Stomach (tissue), 9 donors: ENCODE data around the gene AADACL4. TPM values are rescaled to one million over a fixed set of nuclear protein-coding genes. Genes with fewer than 3 reads are reported as not detected.

Source experiments
- DNase-seq, 2 donors: peaks; one replicate each; pipeline versions ENCODE4 v3.0.0 to v3.0.0-alpha.2; 2013 to 2019
- H3K27ac ChIP-seq, 5 donors: fragments of 200-600 bp in 4 of 5; sonication (generic) in 4 of 5; one replicate each; pipeline ENCODE4 v1.5.1; 2013 to 2019; ENCODE audit warnings: mild to moderate bottlenecking in 1 of 5, moderate library complexity in 1 of 5
- H3K27me3 ChIP-seq, 3 donors: fragments of 200-600 bp; sonication (generic); one replicate each; pipeline ENCODE4 v1.5.1; 2017 to 2019; ENCODE audit warnings: mixed run types in 1 of 3
- H3K36me3 ChIP-seq, 4 donors: fragments of 200-600 bp; sonication (generic); 1 replicate in 3 of 4; 2 replicates in 1 of 4; pipeline ENCODE4 v1.5.1; 2016 to 2019
- H3K4me1 ChIP-seq, 4 donors: fragments of 200-600 bp; sonication (generic); one replicate each; pipeline ENCODE4 v1.5.1; 2016 to 2019
- H3K4me3 ChIP-seq, 4 donors: fragments of 200-600 bp; sonication (generic) in 3 of 4; one replicate each; pipeline ENCODE4 v1.5.1; 2016 to 2019; ENCODE audit warnings: mild to moderate bottlenecking in 1 of 4
- H3K9me3 ChIP-seq, 4 donors: fragments of 200-600 bp; sonication (generic); one replicate each; pipeline ENCODE4 v1.5.1; 2016 to 2019
- EP300 ChIP-seq: sonication (generic); formaldehyde crosslinking; IDR thresholded peaks from one replicate; pipeline ENCODE4 v1.6.1; 2017; ENCODE audit warnings: antibody characterized with exemption
- POLR2A ChIP-seq, 4 donors: fragments of 450-650 bp; IDR thresholded peaks; one replicate each; pipeline ENCODE4 v1.6.1; 2016; ENCODE audit warnings: antibody characterized with exemption in 4 of 4, control low read depth in 2 of 4, mild to moderate bottlenecking in 1 of 4, moderate library complexity in 1 of 4
- POLR2AphosphoS5 ChIP-seq, 3 donors: sonication (generic); formaldehyde crosslinking; IDR thresholded peaks; one replicate each; pipeline ENCODE4 v1.6.1; 2016; ENCODE audit warnings: antibody characterized with exemption in 3 of 3
- WGBS, 5 donors: extraction: QIAGEN DNeasy Blood & Tissue Kit in 3 of 5; methylation state at CpG; one replicate each; pipeline versions ENCODE4 v1.1.5 to v1.1.7; 2013 to 2018; 5-methylcytosine and 5-hydroxymethylcytosine counted together
- intact Hi-C: fragments of 100-400 bp; cut with DNase I; formaldehyde crosslinking; loops from one replicate; pipeline ENCODE4 v1.15.1; 2023; ENCODE audit warnings: low total_unique reads
- polyA plus RNA-seq, 3 donors: library from polyadenylated mRNA; stranded (reverse); fragments of 200-250 nt; gene quantifications; one replicate each; pipeline ENCODE4 v1.2.3, GENCODE V29; 2013
- total RNA-seq, 5 donors: library from RNA; depleted of rRNA; stranded (reverse); fragments of >200 nt; gene quantifications; one replicate each; pipeline versions ENCODE4 v1.1.0 to v1.2.3, GENCODE V29; 2014 to 2016
- TF ChIP-seq, protein P1 (sequence below), 7 experiments: fragments of 450-650 bp in 4 of 7; fragments of 200-600 bp in 3 of 7; sonication (generic) in 3 of 7; IDR thresholded peaks; one replicate each; pipeline ENCODE4 v1.5.1; 2016 to 2019; ENCODE audit warnings: antibody characterized with exemption in 7 of 7, control low read depth in 2 of 7, mild to moderate bottlenecking in 1 of 7
- donor health status: healthy with polysubstance abuse.
- donor health status: Bipolar disorder and iron deficiency.
- donor health status: healthy.

AADACL4 gene
- total and polyA plus RNA-seq, 8 donors, result not detected

DNA sequence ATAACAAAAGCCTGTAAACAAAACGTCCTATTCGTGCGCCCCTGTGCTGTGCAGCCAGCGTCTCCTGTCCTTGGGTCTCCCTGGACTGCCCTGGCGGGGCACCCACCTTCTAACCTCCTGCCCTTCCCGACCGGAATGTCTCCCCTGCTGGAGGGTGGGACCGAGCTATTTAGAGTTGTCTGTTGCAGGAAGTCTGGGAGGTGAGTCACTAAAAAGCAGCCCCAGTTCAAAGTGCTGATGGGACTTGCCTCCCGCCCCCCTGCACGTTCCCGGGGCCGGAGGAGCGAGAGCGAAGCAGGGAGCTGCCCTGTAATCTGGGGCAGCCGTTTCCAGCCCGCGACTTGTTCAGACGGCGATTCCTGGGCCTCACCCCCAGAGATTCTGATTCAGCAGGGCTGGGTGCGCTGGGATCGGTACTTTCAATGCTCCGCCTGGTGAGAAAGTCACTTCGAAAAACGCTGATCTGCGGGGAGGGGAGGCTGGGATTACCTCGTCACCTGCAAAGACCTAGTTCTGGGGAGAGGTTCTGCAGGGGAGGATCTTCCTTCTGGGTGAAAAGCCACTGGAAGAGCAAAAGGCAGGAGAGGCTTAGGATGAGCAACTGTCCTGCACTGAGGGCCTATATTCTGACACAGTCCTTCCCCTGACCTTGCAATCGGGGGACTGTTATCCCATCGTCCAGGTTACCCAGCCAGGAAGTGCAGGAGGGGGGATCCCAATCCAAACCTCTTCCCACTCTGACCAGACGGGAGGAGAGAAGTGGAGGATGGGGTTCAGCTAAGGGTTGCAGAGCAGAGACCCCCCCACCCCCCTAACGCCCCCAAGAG lies 24.7 kb upstream of the AADACL4 start:
- TF ChIP-seq POLR2A (IDR thresholded peaks at IDR 0.05) (no peak), POLR2AphosphoS5 (IDR thresholded peaks at IDR 0.05) (peak; percentile 36 to 78 (median 56))
- intact Hi-C loops, result no loop called here
- 2 to 11% (median 6%) methylated on average over 28 to 30 of the region's 30 CpGs for WGBS, 5 donors
- Histone ChIP-seq H3K4me1 (peaks cover 40 to 75% (median 74%) of the 10 kb centered on the region in 4 donors), H3K9me3 (no peaks in the 10 kb centered on the region), H3K27me3 (peaks cover 0 to 7% (median 0%) of the 10 kb centered on the region in 3 donors), H3K36me3 (no peaks in the 10 kb centered on the region), H3K27ac (peak overlapping the region; percentile 95 to 98 (median 97)), H3K4me3 (peak overlapping the region; percentile 73 to 84 (median 77))
- peak; percentile 65 to 89 for DNase-seq

- Histone ChIP-seq H3K36me3 (no peaks in the 10 kb centered on the region), H3K4me3 (peak overlapping the region; percentile 73 to 84 (median 77)), H3K4me1 (peaks cover 33 to 68% (median 66%) of the 10 kb centered on the region in 4 donors), H3K9me3 (no peaks in the 10 kb centered on the region), H3K27ac (peak overlapping the region; percentile 95 to 98 (median 97)), H3K27me3 (peaks cover 0 to 7% (median 0%) of the 10 kb centered on the region in 3 donors)
- no peak for TF ChIP-seq EP300
- TF ChIP-seq, protein P1, sequence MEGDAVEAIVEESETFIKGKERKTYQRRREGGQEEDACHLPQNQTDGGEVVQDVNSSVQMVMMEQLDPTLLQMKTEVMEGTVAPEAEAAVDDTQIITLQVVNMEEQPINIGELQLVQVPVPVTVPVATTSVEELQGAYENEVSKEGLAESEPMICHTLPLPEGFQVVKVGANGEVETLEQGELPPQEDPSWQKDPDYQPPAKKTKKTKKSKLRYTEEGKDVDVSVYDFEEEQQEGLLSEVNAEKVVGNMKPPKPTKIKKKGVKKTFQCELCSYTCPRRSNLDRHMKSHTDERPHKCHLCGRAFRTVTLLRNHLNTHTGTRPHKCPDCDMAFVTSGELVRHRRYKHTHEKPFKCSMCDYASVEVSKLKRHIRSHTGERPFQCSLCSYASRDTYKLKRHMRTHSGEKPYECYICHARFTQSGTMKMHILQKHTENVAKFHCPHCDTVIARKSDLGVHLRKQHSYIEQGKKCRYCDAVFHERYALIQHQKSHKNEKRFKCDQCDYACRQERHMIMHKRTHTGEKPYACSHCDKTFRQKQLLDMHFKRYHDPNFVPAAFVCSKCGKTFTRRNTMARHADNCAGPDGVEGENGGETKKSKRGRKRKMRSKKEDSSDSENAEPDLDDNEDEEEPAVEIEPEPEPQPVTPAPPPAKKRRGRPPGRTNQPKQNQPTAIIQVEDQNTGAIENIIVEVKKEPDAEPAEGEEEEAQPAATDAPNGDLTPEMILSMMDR (IDR thresholded peaks at IDR 0.05), result peak in 6 of 7 experiments; percentile 48 to 99 (median 97)
- TF ChIP-seq POLR2AphosphoS5 (IDR thresholded peaks at IDR 0.05), result peak; percentile 32 to 73 (median 53)
- TF ChIP-seq POLR2A (IDR thresholded peaks at IDR 0.05), result no peak
- intact Hi-C loops, result loop anchor here (10.0 kb wide), 1 partner anchor 305 kb away; no protein-coding TSS in a partner anchor
- WGBS, 5 donors, result 14 to 23% (median 17%) methylated on average over 18 to 23 of the region's 23 CpGs
- peak; percentile 92 to 95 for DNase-seq
These were observed 23.9 kb upstream of the AADACL4 start for GRCh38 chr1:12619792-12620487.

GRCh38 chr1:12620488-12620865 lies 23.4 kb upstream of the AADACL4 start:
- H3K36me3 ChIP-seq, result no peaks in the 10 kb centered on the region
- H3K27me3 ChIP-seq, result peaks cover 0 to 7% (median 0%) of the 10 kb centered on the region in 3 donors
- peaks cover 31 to 62% (median 61%) of the 10 kb centered on the region in 4 donors for H3K4me1 ChIP-seq
- no peak for DNase-seq
- intact Hi-C loops, result loop anchor here (10.0 kb wide), 1 partner anchor 306 kb away; no protein-coding TSS in a partner anchor
- 29 to 60% (median 49%) methylated on average over 4 of the region's 4 CpGs for WGBS, 5 donors
- TF ChIP-seq, protein P1 (IDR thresholded peaks at IDR 0.05), result no peak
- no peak for TF ChIP-seq POLR2AphosphoS5 (IDR thresholded peaks at IDR 0.05)
- peak overlapping the region in 1 of 4 donors; percentile 3 for H3K4me3 ChIP-seq
- H3K9me3 ChIP-seq, result no peaks in the 10 kb centered on the region
- peak overlapping the region in 4 of 5 donors; percentile 95 to 98 (median 98) for H3K27ac ChIP-seq

GRCh38 chr1:12620931-12621330 lies 23.0 kb upstream of the AADACL4 start:
- Histone ChIP-seq H3K27ac (peak overlapping the region in 3 of 5 donors; percentile 95 to 98 (median 98)), H3K4me3 (no peak overlapping the region), H3K4me1 (peaks cover 31 to 60% (median 58%) of the 10 kb centered on the region in 4 donors), H3K9me3 (no peaks in the 10 kb centered on the region), H3K36me3 (no peaks in the 10 kb centered on the region), H3K27me3 (peaks cover 0 to 7% (median 0%) of the 10 kb centered on the region in 3 donors)
- WGBS, 5 donors, result 92 to 96% (median 95%) methylated on average over 2 to 8 of the region's 8 CpGs
- DNase-seq, result no peak
- intact Hi-C loops, result loop anchor here (10.0 kb wide), 1 partner anchor 306 kb away; no protein-coding TSS in a partner anchor
- TF ChIP-seq, protein P1 (IDR thresholded peaks at IDR 0.05), result no peak
- TF ChIP-seq EP300 (no peak), POLR2AphosphoS5 (IDR thresholded peaks at IDR 0.05) (no peak), POLR2A (IDR thresholded peaks at IDR 0.05) (no peak)
